Neural crest cell (in vitro differentiated cells): ENCODE measurements around the gene GPR151. TPM values are rescaled to one million over a fixed set of nuclear protein-coding genes. Genes with fewer than 3 reads are reported as not detected.

Experiments
- DNase-seq: peaks from one replicate; pipeline ENCODE4 v3.0.0; 2021; ENCODE audit warnings: low read depth, mixed read lengths, low spot score
- H3K27ac Mint-ChIP-seq: one replicate; pipeline ENCODE4 v1.8.0; 2021; ENCODE audit warnings: mild to moderate bottlenecking, mixed read lengths; ENCODE audit not compliant: unreplicated experiment
- H3K27me3 Mint-ChIP-seq: 2 replicates; pipeline ENCODE4 v1.8.0; 2021; ENCODE audit warnings: low read depth, mild to moderate bottlenecking, mixed read lengths
- H3K36me3 Mint-ChIP-seq: 2 replicates; pipeline ENCODE4 v1.8.0; 2021; ENCODE audit warnings: low read depth, mild to moderate bottlenecking, mixed read lengths
- H3K4me1 Mint-ChIP-seq: 2 replicates; pipeline ENCODE4 v1.8.0; 2021; ENCODE audit warnings: mixed read lengths
- H3K4me3 Mint-ChIP-seq: one replicate; pipeline ENCODE4 v1.8.0; 2021; ENCODE audit warnings: mild to moderate bottlenecking, mixed read lengths
- H3K9me3 Mint-ChIP-seq: 2 replicates; pipeline ENCODE4 v1.8.0; 2021; ENCODE audit warnings: mixed read lengths
- total RNA-seq: library from RNA; stranded (reverse); gene quantifications from 2 replicates; pipeline ENCODE4 v1.2.1, GENCODE V29; 2021
- TF ChIP-seq, protein P1 (sequence below): fragments of 200-600 bp; sonication (generic); conservative IDR thresholded peaks from 2 replicates; pipeline ENCODE4 v1.5.0; 2021; ENCODE audit warnings: antibody characterized with exemption, mild to moderate bottlenecking

The GPR151 gene
- total RNA-seq, 1 donor from 2014 or later: not detected

- Mint-ChIP-seq H3K9me3 (no peaks in the 10 kb centered on the region), H3K4me1 (peaks cover 13% of the 10 kb centered on the region), H3K36me3 (no peaks in the 10 kb centered on the region), H3K4me3 (no peak overlapping the region), H3K27me3 (no peaks in the 10 kb centered on the region), H3K27ac (no peak overlapping the region)
- no peak for DNase-seq
- TF ChIP-seq, protein P1, sequence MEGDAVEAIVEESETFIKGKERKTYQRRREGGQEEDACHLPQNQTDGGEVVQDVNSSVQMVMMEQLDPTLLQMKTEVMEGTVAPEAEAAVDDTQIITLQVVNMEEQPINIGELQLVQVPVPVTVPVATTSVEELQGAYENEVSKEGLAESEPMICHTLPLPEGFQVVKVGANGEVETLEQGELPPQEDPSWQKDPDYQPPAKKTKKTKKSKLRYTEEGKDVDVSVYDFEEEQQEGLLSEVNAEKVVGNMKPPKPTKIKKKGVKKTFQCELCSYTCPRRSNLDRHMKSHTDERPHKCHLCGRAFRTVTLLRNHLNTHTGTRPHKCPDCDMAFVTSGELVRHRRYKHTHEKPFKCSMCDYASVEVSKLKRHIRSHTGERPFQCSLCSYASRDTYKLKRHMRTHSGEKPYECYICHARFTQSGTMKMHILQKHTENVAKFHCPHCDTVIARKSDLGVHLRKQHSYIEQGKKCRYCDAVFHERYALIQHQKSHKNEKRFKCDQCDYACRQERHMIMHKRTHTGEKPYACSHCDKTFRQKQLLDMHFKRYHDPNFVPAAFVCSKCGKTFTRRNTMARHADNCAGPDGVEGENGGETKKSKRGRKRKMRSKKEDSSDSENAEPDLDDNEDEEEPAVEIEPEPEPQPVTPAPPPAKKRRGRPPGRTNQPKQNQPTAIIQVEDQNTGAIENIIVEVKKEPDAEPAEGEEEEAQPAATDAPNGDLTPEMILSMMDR: no peak
These were observed 14.0 kb upstream of the GPR151 start for GRCh38 chr5:146529984-146530383.

GRCh38 chr5:146528236-146528635 lies 12.2 kb upstream of the GPR151 start:
- Mint-ChIP-seq H3K36me3 (no peaks in the 10 kb centered on the region), H3K4me1 (peaks cover 2% of the 10 kb centered on the region), H3K27ac (no peak overlapping the region), H3K27me3 (peaks cover 5% of the 10 kb centered on the region), H3K9me3 (no peaks in the 10 kb centered on the region), H3K4me3 (no peak overlapping the region)
- TF ChIP-seq, protein P1: no peak
- DNase-seq: no peak

DNA sequence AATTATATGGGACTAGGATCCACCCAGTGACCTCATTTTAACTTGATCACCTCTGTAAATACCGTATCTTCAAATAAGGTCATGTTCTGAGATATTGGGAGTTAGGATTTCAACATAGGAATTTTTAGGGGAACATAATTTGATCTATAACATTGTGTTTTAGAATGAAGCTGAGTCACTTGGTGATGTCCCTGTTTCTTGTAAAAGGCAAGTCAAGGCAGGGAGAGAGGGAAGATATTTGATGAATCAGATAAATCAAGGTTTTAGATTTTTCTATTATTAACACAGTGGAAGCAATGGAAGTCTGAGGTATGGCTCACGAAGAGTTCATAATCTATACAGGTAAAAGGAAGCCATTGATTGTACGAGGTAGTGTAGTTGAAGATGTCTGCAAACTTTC lies 11.8 kb upstream of the GPR151 start:
- Mint-ChIP-seq H3K4me1 (no peaks in the 10 kb centered on the region), H3K27me3 (peaks cover 5% of the 10 kb centered on the region), H3K9me3 (no peaks in the 10 kb centered on the region), H3K36me3 (no peaks in the 10 kb centered on the region), H3K4me3 (no peak overlapping the region), H3K27ac (no peak overlapping the region)
- no peak for DNase-seq
- TF ChIP-seq, protein P1: no peak

- Mint-ChIP-seq H3K27ac (no peak overlapping the region), H3K36me3 (no peaks in the 10 kb centered on the region), H3K4me1 (no peaks in the 10 kb centered on the region), H3K4me3 (no peak overlapping the region), H3K27me3 (peaks cover 5% of the 10 kb centered on the region), H3K9me3 (no peaks in the 10 kb centered on the region)
- DNase-seq: no peak
- TF ChIP-seq, protein P1: no peak
These were observed 7.7 kb upstream of the GPR151 start for GRCh38 chr5:146523698-146524097.

GRCh38 chr5:146521403-146522106 lies 5.6 kb upstream of the GPR151 start:
- H3K4me3 Mint-ChIP-seq: no peak overlapping the region
- no peak overlapping the region for H3K27ac Mint-ChIP-seq
- H3K4me1 Mint-ChIP-seq: no peaks in the 10 kb centered on the region
- no peaks in the 10 kb centered on the region for H3K9me3 Mint-ChIP-seq
- TF ChIP-seq, protein P1: no peak
- no peak for DNase-seq
- no peaks in the 10 kb centered on the region for H3K36me3 Mint-ChIP-seq
- peaks cover 5% of the 10 kb centered on the region for H3K27me3 Mint-ChIP-seq
